ENCODE data around the gene NENF.
"Not testable (repeated sequence)": the region's sequence is repeated elsewhere in the genome, so short reads cannot be mapped to it uniquely, and the experiment has no call there.

NENF gene

GRCh38 chr1:212477680-212478466 lies 45.2 kb downstream of the NENF start:
- Histone ChIP-seq H3K4me2 (no peak overlapping the region), H3K36me3 (no peaks in the 10 kb centered on the region), H3K4me1 (peaks cover 5% of the 10 kb centered on the region), H4K20me1 (no peaks in the 10 kb centered on the region), H3K27me3 (no peaks in the 10 kb centered on the region), H3K27ac (no peak overlapping the region), H3K9ac (no peak overlapping the region), H3K9me3 (no peaks in the 10 kb centered on the region), H3K4me3 (no peak overlapping the region)
- no peak for TF ChIP-seq Cebpa-rat (IDR thresholded peaks at IDR 0.05)

- Histone ChIP-seq H3K36me3 (no peaks in the 10 kb centered on the region), H3K9me3 (no peaks in the 10 kb centered on the region), H3K4me3 (no peak overlapping the region), H3K4me1 (no peaks in the 10 kb centered on the region), H4K20me1 (no peaks in the 10 kb centered on the region), H3K27ac (no peak overlapping the region), H3K27me3 (no peaks in the 10 kb centered on the region), H3K9ac (no peak overlapping the region), H3K4me2 (no peak overlapping the region)
- no peak for TF ChIP-seq Cebpa-rat (IDR thresholded peaks at IDR 0.05)
These were observed 45.8 kb downstream of the NENF start for GRCh38 chr1:212478467-212479025.

GRCh38 chr1:212479188-212479587 lies 46.5 kb downstream of the NENF start:
- H3K36me3 ChIP-seq: no peaks in the 10 kb centered on the region
- H4K20me1 ChIP-seq: no peaks in the 10 kb centered on the region
- no peak overlapping the region for H3K9ac ChIP-seq
- H3K4me3 ChIP-seq: no peak overlapping the region
- no peaks in the 10 kb centered on the region for H3K4me1 ChIP-seq
- H3K4me2 ChIP-seq: no peak overlapping the region
- no peaks in the 10 kb centered on the region for H3K9me3 ChIP-seq
- no peak for TF ChIP-seq Cebpa-rat (IDR thresholded peaks at IDR 0.05)
- H3K27ac ChIP-seq: no peak overlapping the region
- no peaks in the 10 kb centered on the region for H3K27me3 ChIP-seq

GRCh38 chr1:212480711-212481437 lies 48.2 kb downstream of the NENF start:
- not testable (repeated sequence) for H3K9me3 ChIP-seq, H3K4me2 ChIP-seq, H3K27me3 ChIP-seq, H3K4me3 ChIP-seq, H3K36me3 ChIP-seq, H3K9ac ChIP-seq, H3K27ac ChIP-seq, H3K4me1 ChIP-seq, H4K20me1 ChIP-seq

GRCh38 chr1:212481438-212481767 lies 48.7 kb downstream of the NENF start:
- Histone ChIP-seq H3K36me3 (no peaks in the 10 kb centered on the region), H4K20me1 (no peaks in the 10 kb centered on the region), H3K4me1 (no peaks in the 10 kb centered on the region), H3K27ac (no peak overlapping the region), H3K4me3 (no peak overlapping the region), H3K9me3 (no peaks in the 10 kb centered on the region), H3K4me2 (no peak overlapping the region), H3K27me3 (no peaks in the 10 kb centered on the region), H3K9ac (no peak overlapping the region)
- no peak for TF ChIP-seq Cebpa-rat (IDR thresholded peaks at IDR 0.05)

GRCh38 chr1:212482006-212482636 lies 49.4 kb downstream of the NENF start:
- Histone ChIP-seq H3K9me3 (no peaks in the 10 kb centered on the region), H3K4me2 (no peak overlapping the region)

GRCh38 chr1:212482637-212483441 lies 50.1 kb downstream of the NENF start:
- no peak overlapping the region for H3K4me2 ChIP-seq
- H3K27me3 ChIP-seq: no peaks in the 10 kb centered on the region
- no peaks in the 10 kb centered on the region for H3K36me3 ChIP-seq
- H3K4me3 ChIP-seq: no peak overlapping the region
- no peaks in the 10 kb centered on the region for H4K20me1 ChIP-seq
- no peak for TF ChIP-seq Cebpa-rat (IDR thresholded peaks at IDR 0.05)
- no peaks in the 10 kb centered on the region for H3K9me3 ChIP-seq
- H3K4me1 ChIP-seq: no peaks in the 10 kb centered on the region
- no peak overlapping the region for H3K27ac ChIP-seq
- H3K9ac ChIP-seq: no peak overlapping the region

More at GRCh38 chr1:212482006-212482636, 49.4 kb downstream of the NENF start:
- Histone ChIP-seq H3K27ac (no peak overlapping the region), H3K4me3 (no peak overlapping the region), H3K27me3 (no peaks in the 10 kb centered on the region), H4K20me1 (no peaks in the 10 kb centered on the region), H3K4me1 (no peaks in the 10 kb centered on the region), H3K9ac (no peak overlapping the region), H3K36me3 (no peaks in the 10 kb centered on the region)
- no peak for TF ChIP-seq Cebpa-rat (IDR thresholded peaks at IDR 0.05)

- no peak overlapping the region for H3K9ac ChIP-seq
- TF ChIP-seq Cebpa-rat (IDR thresholded peaks at IDR 0.05): no peak
- H4K20me1 ChIP-seq: no peaks in the 10 kb centered on the region
- no peaks in the 10 kb centered on the region for H3K4me1 ChIP-seq
- H3K36me3 ChIP-seq: no peaks in the 10 kb centered on the region
- H3K27me3 ChIP-seq: no peaks in the 10 kb centered on the region
- H3K4me3 ChIP-seq: no peak overlapping the region
- no peak overlapping the region for H3K27ac ChIP-seq
- H3K9me3 ChIP-seq: no peaks in the 10 kb centered on the region
- H3K4me2 ChIP-seq: no peak overlapping the region
These were observed 52.2 kb downstream of the NENF start for GRCh38 chr1:212484701-212485570.

- TF ChIP-seq Cebpa-rat (IDR thresholded peaks at IDR 0.05): no peak
- Histone ChIP-seq H3K4me2 (no peak overlapping the region), H3K9me3 (no peaks in the 10 kb centered on the region), H3K4me3 (no peak overlapping the region), H3K4me1 (no peaks in the 10 kb centered on the region), H3K27me3 (no peaks in the 10 kb centered on the region), H3K9ac (no peak overlapping the region), H4K20me1 (no peaks in the 10 kb centered on the region), H3K27ac (no peak overlapping the region), H3K36me3 (no peaks in the 10 kb centered on the region)
These were observed 52.8 kb downstream of the NENF start for GRCh38 chr1:212485571-212485912.

Measured in BLaER1 (cell line).